GM18526 (cell line): ENCODE data around the gene CTSF.

Experiments used
- POLR2A ChIP-seq: IDR thresholded peaks from 3 replicates; pipeline ENCODE4 v1.6.1; 2011; ENCODE audit not compliant: insufficient read length; ENCODE audit errors: extremely low read depth

Gene CTSF

GRCh38 chr11:66547662-66548009 lies 20.8 kb downstream of the CTSF start:
- TF ChIP-seq POLR2A = no peak

DNA sequence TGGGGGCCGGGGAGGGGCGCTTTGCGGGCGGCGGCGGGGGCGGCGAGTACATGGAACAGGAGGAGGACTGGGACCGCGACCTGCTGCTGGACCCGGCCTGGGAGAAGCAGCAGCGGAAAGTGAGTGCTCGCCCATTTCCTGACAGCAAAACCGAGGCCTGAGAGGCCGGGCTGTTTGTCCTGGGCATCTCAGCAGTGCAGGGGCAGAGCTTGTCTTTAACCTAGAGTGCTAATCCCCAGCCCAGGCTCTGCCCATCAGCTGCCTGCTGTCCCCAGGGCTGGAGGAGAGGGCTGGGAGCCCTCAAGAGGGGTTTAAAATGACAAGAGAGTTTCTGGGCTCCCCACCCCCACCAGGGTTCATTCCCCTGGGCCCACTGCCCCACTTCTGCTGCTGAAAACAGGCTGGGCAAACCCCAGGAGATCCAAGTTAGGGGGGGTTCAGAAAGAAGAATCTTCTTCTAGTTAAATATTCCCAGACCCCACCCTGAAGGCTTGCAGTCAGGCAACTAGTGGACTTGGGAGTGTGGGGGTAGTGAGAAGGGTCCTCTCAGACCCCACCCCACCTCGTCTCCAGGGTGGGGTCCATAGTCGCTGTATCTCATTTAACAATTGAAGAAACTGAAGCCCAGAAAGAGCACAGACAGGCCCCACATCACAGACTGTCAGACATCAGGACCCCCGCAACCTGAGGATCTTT lies 21.3 kb downstream of the CTSF start:
- TF ChIP-seq POLR2A = no peak

- no peak for TF ChIP-seq POLR2A
These were observed 21.9 kb downstream of the CTSF start, which contains the start of gene ACTN3 for GRCh38 chr11:66546368-66546965. Gene ACTN3, plus strand, starts transcription at chr11:66546903. Its CDS starts 35 bp downstream, at chr11:66546938.

DNA sequence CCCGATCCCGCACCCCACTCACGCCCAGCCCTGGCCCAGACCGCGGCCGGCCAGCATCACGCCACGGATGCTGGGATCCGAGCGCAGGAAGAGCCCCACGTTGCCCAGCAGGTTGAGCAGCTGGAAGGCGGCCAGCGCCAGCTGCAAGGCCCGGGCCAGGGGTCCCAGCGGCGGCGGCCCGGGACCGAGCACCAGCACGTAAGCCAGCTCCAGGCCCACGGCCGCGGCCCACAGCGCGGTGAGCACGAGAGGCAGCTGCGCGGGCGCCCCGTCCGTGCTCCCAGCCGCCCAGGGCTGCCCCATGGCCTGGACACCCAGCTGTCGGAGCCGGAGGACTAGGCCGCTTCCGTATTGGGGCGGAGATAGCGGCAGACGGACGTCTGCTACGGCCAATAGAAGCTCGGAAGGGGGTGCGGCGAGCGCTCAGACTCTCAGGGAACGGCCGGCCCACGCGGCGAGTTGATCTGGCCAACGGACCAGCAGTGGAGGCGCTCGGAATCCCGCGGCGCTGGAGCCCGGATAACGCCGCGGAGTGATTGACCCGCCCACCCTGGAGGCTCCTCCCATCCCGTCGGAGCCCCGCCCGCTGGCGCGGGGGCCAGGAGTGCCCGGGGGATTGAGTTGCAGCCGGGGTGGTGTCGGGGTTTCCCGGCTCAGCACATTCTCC lies 22.6 kb downstream of the CTSF start, which contains the start of gene ZDHHC24:
TSS of gene ZDHHC24 (minus strand) at position 348 of the 667 bp plus-strand sequence. CDS start at position 303, 45 bp downstream.
- TF ChIP-seq POLR2A = peak; percentile 79

DNA sequence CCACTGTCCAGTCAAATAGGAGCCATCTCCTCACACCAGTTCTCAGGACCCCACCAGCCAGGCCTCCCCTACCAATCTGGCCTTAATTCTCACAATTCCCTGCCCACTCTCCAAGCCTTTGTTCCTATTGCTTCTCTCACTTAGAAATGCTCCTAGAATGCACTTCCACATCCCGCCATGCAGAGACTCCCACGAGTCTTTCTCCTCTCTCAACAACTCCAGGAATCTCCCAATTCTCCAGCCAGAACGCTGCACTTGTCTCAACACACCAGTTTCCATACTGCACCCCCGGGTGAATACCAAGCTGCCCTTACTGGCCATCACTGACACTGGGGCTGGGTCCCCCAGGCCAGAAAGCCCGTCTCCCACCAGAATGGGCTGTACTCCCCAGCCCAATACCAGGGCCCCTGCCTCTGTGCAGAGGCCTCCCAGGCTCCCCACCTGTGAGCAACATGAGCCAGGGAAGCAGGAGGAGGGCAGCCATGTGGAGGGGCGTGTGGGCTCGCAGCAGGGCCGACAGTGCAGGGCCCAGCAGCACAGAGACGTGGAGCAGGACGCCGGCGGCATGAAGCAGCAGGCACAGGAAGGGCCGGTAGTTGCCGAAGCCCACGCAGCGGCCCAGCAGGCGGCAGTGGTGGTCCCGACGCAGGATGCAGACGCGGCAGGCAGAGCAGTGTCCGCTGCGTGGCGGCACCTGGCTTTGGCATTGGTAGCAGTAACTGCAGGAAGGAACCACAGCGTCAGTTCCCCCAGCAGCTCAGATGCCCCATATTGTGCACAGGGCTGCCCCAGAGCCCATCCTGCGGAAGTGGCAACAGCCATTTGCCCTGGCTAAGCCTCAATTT lies 24.9 kb downstream of the CTSF start:
- peak; percentile 18 for TF ChIP-seq POLR2A

GRCh38 chr11:66542362-66542761 lies 26.0 kb downstream of the CTSF start:
- no peak for TF ChIP-seq POLR2A

- no peak for TF ChIP-seq POLR2A
These were observed 26.5 kb downstream of the CTSF start for GRCh38 chr11:66541892-66542291.

- TF ChIP-seq POLR2A = no peak
These were observed 28.6 kb downstream of the CTSF start for GRCh38 chr11:66539870-66540213.

GRCh38 chr11:66539170-66539869 lies 29.1 kb downstream of the CTSF start:
- TF ChIP-seq POLR2A = no peak

GRCh38 chr11:66532784-66533183 lies 35.6 kb downstream of the CTSF start:
- no peak for TF ChIP-seq POLR2A

DNA sequence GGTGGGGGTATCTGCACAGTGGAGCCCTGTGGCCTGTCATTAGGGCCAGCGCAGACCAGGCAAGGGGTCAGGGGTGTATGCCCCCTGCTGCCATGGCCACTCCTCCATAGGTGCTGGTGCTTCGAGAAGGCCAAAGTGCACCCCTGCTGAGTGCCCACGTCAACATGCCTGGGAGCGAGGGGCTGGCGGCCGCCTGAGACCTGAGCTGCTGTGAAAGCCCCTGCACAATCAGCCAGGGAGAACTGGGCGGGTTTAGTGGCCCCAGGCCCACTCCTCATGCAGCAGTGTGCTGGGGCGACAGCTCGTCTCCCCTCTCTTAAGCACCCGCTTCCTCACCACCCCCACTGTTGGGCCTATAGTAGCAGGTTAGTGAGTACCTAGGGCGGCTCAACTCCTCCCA lies 36.6 kb downstream of the CTSF start:
- no peak for TF ChIP-seq POLR2A

DNA sequence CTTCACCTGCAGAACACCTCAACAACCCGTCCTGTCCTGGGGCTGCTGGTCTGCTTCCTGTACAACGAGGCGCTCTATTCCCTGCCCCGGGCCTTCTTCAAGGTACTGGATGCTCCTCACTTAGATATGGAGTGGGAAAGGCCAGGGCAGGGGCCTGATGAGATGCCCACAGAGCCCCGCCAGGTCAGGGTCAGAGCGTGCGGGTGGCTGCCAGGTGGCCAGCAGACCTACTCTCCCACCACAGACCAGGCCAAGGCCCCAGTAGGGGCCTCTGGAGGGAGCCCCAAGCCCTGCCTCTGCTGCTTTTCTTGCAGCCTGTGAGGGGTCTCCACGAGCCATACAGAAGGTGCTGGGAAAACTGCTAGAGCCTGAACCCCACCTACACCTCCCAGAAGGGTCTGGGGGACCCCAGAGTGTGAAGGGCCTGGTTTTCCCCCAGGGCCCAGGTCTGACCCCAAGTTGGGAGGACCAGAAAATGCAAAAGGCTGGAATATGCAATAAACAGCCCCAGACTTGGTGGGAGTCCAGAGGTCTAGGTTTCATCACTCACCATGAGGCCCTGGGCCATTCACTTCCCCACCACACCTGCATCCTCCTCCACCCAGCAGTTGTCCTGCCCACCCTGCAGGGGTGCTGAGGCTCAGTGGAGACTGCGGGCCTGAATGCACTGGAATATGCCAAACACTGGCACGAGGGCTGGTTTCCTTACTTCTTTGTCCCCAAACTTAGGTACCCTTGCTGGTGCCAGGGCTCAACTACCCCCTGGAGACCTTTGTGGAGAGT lies 37.3 kb downstream of the CTSF start:
- no peak for TF ChIP-seq POLR2A

- TF ChIP-seq POLR2A = no peak
These were observed 38.8 kb downstream of the CTSF start for GRCh38 chr11:66529655-66530054.

DNA sequence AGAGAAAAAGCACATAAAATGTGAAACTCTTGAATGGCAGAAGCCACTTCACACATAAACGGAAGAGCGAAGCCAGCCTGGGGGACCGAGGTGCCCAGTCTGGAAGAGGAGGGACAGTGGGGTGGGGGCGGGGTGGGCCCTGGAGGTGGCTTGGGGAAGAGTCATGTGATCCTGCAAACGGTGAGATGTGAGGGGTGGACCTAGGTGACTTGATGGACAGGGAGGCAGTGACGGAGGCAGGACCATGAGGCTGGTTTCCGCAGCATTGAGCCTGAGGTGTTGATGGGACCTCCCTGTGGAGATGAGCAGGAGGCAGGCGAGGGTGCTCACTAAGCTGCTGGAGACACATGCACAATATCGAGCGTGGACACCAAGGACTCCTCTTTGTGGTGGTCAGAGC lies 39.3 kb downstream of the CTSF start:
- no peak for TF ChIP-seq POLR2A
